Stimulated activated CD4-positive, alpha-beta T cell treated with anti-CD3 and anti-CD28 coated beads, Interleukin-15, amount 100 ng/mL, for 48 hours (primary cell): ENCODE measurements around the gene AANAT.

Experiments
- DNase-seq, 2 donors: peaks; one replicate each; pipeline ENCODE4 v3.0.0-alpha.2; 2020; ENCODE audit warnings: low read depth in 2 of 2

AANAT gene

GRCh38 chr17:76442341-76443338, 24.8 kb upstream of the AANAT start:
- DNase-seq = no peak

- DNase-seq = no peak
Measured at GRCh38 chr17:76444518-76445311, 22.7 kb upstream of the AANAT start.

GRCh38 chr17:76445697-76446448, 21.5 kb upstream of the AANAT start:
- DNase-seq = no peak

- no peak for DNase-seq
Measured at GRCh38 chr17:76446449-76447231, 20.8 kb upstream of the AANAT start.

- DNase-seq = no peak
Measured at GRCh38 chr17:76447931-76448652, 19.3 kb upstream of the AANAT start.

GRCh38 chr17:76449126-76449525, 18.3 kb upstream of the AANAT start:
- no peak for DNase-seq

GRCh38 chr17:76451506-76451905, 15.9 kb upstream of the AANAT start:
- DNase-seq = no peak

- no peak for DNase-seq
Measured at GRCh38 chr17:76452127-76452659, 15.2 kb upstream of the AANAT start.

- peak; percentile 82 to 90 for DNase-seq
Measured at GRCh38 chr17:76452660-76453430, 14.6 kb upstream of the AANAT start, which contains the start of gene UBE2O. Gene UBE2O, minus strand, starts transcription at chr17:76453152. Its CDS starts 11 bp downstream, at chr17:76453141.

- no peak for DNase-seq
Measured at GRCh38 chr17:76453431-76453743, 14.0 kb upstream of the AANAT start.

- no peak for DNase-seq
Measured at GRCh38 chr17:76458580-76459490, 8.6 kb upstream of the AANAT start.

- DNase-seq = no peak
Measured at GRCh38 chr17:76459674-76460073, 7.7 kb upstream of the AANAT start.

- no peak for DNase-seq
Measured at GRCh38 chr17:76461765-76462555, 5.4 kb upstream of the AANAT start.

- no peak for DNase-seq
Measured at GRCh38 chr17:76462556-76463290, 4.7 kb upstream of the AANAT start.

- DNase-seq = no peak
Measured at GRCh38 chr17:76466775-76467130, 650 bp upstream of the AANAT start.

GRCh38 chr17:76467809-76468633, 618 bp downstream of the AANAT start:
- no peak for DNase-seq
